PC-3 (cell line): ENCODE measurements around the gene PMAIP1. TPM values are rescaled to one million over a fixed set of nuclear protein-coding genes. Genes with fewer than 3 reads are reported as not detected.

ENCODE experiments used
- ATAC-seq: fragments of 200-7000 bp; cut with Tn5 transposase; 2 replicates; pipeline ENCODE4 v1.9.1; 2020; ENCODE audit warnings: mild to moderate bottlenecking, moderate library complexity
- BruUV-seq: library from RNA; stranded (reverse); fragments of 400-500 nt; replicated peaks from 2 replicates; lab custom pipeline; 2021; lab: Mats Ljungman, UMichigan
- CTCF ChIA-PET: fragments of 300-600 bp; sonication (Branson Sonifier 250); formaldehyde crosslinking; loops from one replicate; lab custom pipeline; 2022; ENCODE audit warnings: antibody characterized with exemption; lab: Charles Lee
- POLR2A ChIA-PET: fragments of 300-600 bp; sonication (Branson Sonifier 250); formaldehyde crosslinking; loops from one replicate; lab custom pipeline; 2022; ENCODE audit warnings: antibody characterized with exemption; ENCODE audit not compliant: unreplicated experiment; lab: Charles Lee
- DNase-seq: peaks from one replicate; pipeline ENCODE4 v3.0.0-alpha.2; 2015
- H2AFZ ChIP-seq: fragments of 300-600 bp; sonication (generic); 2 replicates; pipeline ENCODE4 v1.6.0; 2016; ENCODE audit warnings: antibody characterized with exemption, low read length
- H3F3A ChIP-seq: fragments of 300-600 bp; sonication (generic); one replicate; pipeline ENCODE4 v1.6.0; 2017; ENCODE audit warnings: antibody characterized with exemption, low read length, control low read depth, mild to moderate bottlenecking; ENCODE audit not compliant: unreplicated experiment
- H3K27ac ChIP-seq: fragments of 300-600 bp; sonication (generic); 2 replicates; pipeline ENCODE4 v1.5.1; 2016; ENCODE audit warnings: mild to moderate bottlenecking, low read length
- H3K27me3 ChIP-seq: fragments of 300-600 bp; sonication (generic); 2 replicates; pipeline ENCODE4 v1.6.1; 2016; ENCODE audit warnings: low read length, mixed read lengths
- H3K36me3 ChIP-seq: fragments of 300-600 bp; sonication (generic); 2 replicates; pipeline ENCODE4 v1.6.1; 2016; ENCODE audit warnings: low read depth, mixed run types, low read length, mixed read lengths
- H3K4me1 ChIP-seq: fragments of 300-600 bp; sonication (generic); 2 replicates; pipeline ENCODE4 v1.5.1; 2016; ENCODE audit warnings: low read length; ENCODE audit not compliant: insufficient read depth
- H3K4me2 ChIP-seq: fragments of 300-600 bp; sonication (generic); 2 replicates; pipeline ENCODE4 v1.6.0; 2016; ENCODE audit warnings: low read length
- H3K4me3 ChIP-seq: fragments of 300-600 bp; sonication (generic); 2 replicates; pipeline ENCODE4 v1.5.1; 2016; ENCODE audit warnings: mild to moderate bottlenecking, low read length, mixed read lengths
- H3K79me2 ChIP-seq: fragments of 300-600 bp; sonication (generic); 2 replicates; pipeline ENCODE4 v1.6.1; 2017; ENCODE audit warnings: low read length, mixed read lengths
- H3K9ac ChIP-seq: fragments of 300-600 bp; sonication (generic); 2 replicates; pipeline ENCODE4 v1.6.0; 2016; ENCODE audit warnings: mild to moderate bottlenecking, low read length
- H3K9me2 ChIP-seq: fragments of 300-600 bp; sonication (generic); replicated peaks from 2 replicates; pipeline ENCODE4 v1.6.1; 2016; ENCODE audit warnings: mixed run types, low read length, mixed read lengths
- H3K9me3 ChIP-seq: fragments of 300-600 bp; sonication (generic); 2 replicates; pipeline ENCODE4 v1.6.1; 2016; ENCODE audit warnings: low read length, mixed read lengths
- H4K20me1 ChIP-seq: fragments of 300-600 bp; sonication (generic); 2 replicates; pipeline ENCODE4 v1.6.1; 2016; ENCODE audit warnings: low read length, mixed read lengths
- CTCF ChIP-seq: fragments of 300-600 bp; sonication (generic); conservative IDR thresholded peaks from 2 replicates; pipeline ENCODE4 v1.5.1; 2017; ENCODE audit warnings: antibody characterized with exemption, low read depth, mild to moderate bottlenecking, low read length
- EZH2 ChIP-seq: fragments of 300-600 bp; sonication (generic); IDR thresholded peaks from one replicate; pipeline ENCODE4 v1.6.1; 2017; ENCODE audit warnings: antibody characterized with exemption, mild to moderate bottlenecking, low read length; ENCODE audit not compliant: unreplicated experiment
- EZH2phosphoT487 ChIP-seq: fragments of 300-600 bp; sonication (generic); IDR thresholded peaks from 2 replicates; pipeline ENCODE4 v1.6.1; 2018; ENCODE audit warnings: mild to moderate bottlenecking, antibody characterized with exemption, low read length, borderline replicate concordance
- intact Hi-C: fragments of 100-400 bp; cut with micrococcal nuclease; formaldehyde crosslinking; loops from 2 replicates; pipeline ENCODE4 v1.9.0; 2023
- total RNA-seq: library from RNA; depleted of rRNA; stranded (reverse); fragments of >200 nt; gene quantifications from 2 replicates; pipeline ENCODE4 v1.2.3, GENCODE V29; 2014

PMAIP1 gene
- total RNA-seq, 1 experiment from 2014 or later, result 41.5 TPM

- POLR2A ChIA-PET, result interaction anchor here (0.7 kb wide), 1 partner anchor 284 kb away, joined by 22 read pairs; no protein-coding TSS in a partner anchor
- Histone ChIP-seq H3K4me2 (no peak overlapping the region), H3F3A (peaks cover 4% of the 10 kb centered on the region), H3K4me3 (no peak overlapping the region), H3K27ac (no peak overlapping the region), H3K27me3 (no peaks in the 10 kb centered on the region), H3K79me2 (no peaks in the 10 kb centered on the region), H3K9me2 (no peaks in the 10 kb centered on the region), H4K20me1 (no peaks in the 10 kb centered on the region), H3K36me3 (no peaks in the 10 kb centered on the region), H3K4me1 (peaks cover 27% of the 10 kb centered on the region), H2AFZ (no peak overlapping the region), H3K9ac (no peak overlapping the region), H3K9me3 (no peaks in the 10 kb centered on the region)
- no peak for ATAC-seq
- intact Hi-C loops, result no loop called here
- TF ChIP-seq EZH2 (no peak), CTCF (no peak), EZH2phosphoT487 (no peak)
- no peak for DNase-seq
- CTCF ChIA-PET, result no interaction called here
- BruUV-seq, result no TSS peak
These were observed 22.4 kb upstream of the PMAIP1 start for GRCh38 chr18:59877361-59877760.

GRCh38 chr18:59878644-59879043, 21.2 kb upstream of the PMAIP1 start:
- CTCF ChIA-PET, result no interaction called here
- DNase-seq, result no peak
- Histone ChIP-seq H3K4me3 (no peak overlapping the region), H3K27ac (no peak overlapping the region), H3K36me3 (no peaks in the 10 kb centered on the region), H3K4me2 (no peak overlapping the region), H3K27me3 (no peaks in the 10 kb centered on the region), H3K79me2 (no peaks in the 10 kb centered on the region), H3K9me3 (no peaks in the 10 kb centered on the region), H3F3A (peaks cover 4% of the 10 kb centered on the region), H2AFZ (0 out of 2 replicates have a peak overlapping the region, but pooled peaks have one; percentile 44), H3K9me2 (no peaks in the 10 kb centered on the region), H4K20me1 (no peaks in the 10 kb centered on the region), H3K9ac (no peak overlapping the region), H3K4me1 (peaks cover 28% of the 10 kb centered on the region)
- POLR2A ChIA-PET, result no interaction called here
- no peak for ATAC-seq
- intact Hi-C loops, result no loop called here
- TF ChIP-seq EZH2 (no peak), EZH2phosphoT487 (no peak), CTCF (no peak)
- no TSS peak for BruUV-seq

- intact Hi-C loops, result no loop called here
- H3F3A ChIP-seq, result peaks cover 4% of the 10 kb centered on the region
- ChIA-PET CTCF (interaction anchor here (0.6 to 1.2 kb wide), 4 partner anchors 17 to 247 kb away, joined by 3 to 4 read pairs (median 4); no protein-coding TSS in a partner anchor), POLR2A (interaction anchor here (0.6 to 2.0 kb wide), 2 partner anchors 18 to 106 kb away, joined by 9 to 14 read pairs; partner anchors contain the start of gene PMAIP1)
- DNase-seq (peak; percentile 74), ATAC-seq (peak; percentile 75)
- H3K4me3 ChIP-seq, result peak overlapping the region; percentile 33
- peaks cover 34% of the 10 kb centered on the region for H3K4me1 ChIP-seq
- peak overlapping the region; percentile 71 for H3K4me2 ChIP-seq
- H3K9ac ChIP-seq, result peak overlapping the region; percentile 11; the same call in 1 of the 2 replicates
- no peaks in the 10 kb centered on the region for H3K36me3 ChIP-seq
- no peaks in the 10 kb centered on the region for H3K27me3 ChIP-seq
- no peaks in the 10 kb centered on the region for H4K20me1 ChIP-seq
- peak overlapping the region; percentile 60 for H2AFZ ChIP-seq
- H3K9me3 ChIP-seq, result no peaks in the 10 kb centered on the region
- H3K79me2 ChIP-seq, result no peaks in the 10 kb centered on the region
- H3K9me2 ChIP-seq, result no peaks in the 10 kb centered on the region
- TF ChIP-seq CTCF (no peak), EZH2phosphoT487 (no peak), EZH2 (no peak)
- peak overlapping the region; percentile 81 for H3K27ac ChIP-seq
- no TSS peak for BruUV-seq
These were observed 17.8 kb upstream of the PMAIP1 start for GRCh38 chr18:59881728-59882656.
